Activated CD8-positive, alpha-beta T cell treated with anti-CD3 and anti-CD28 coated beads for 36 hours (primary cell): Measurements from ENCODE around the gene ALOX15. TPM values are rescaled to one million over a fixed set of nuclear protein-coding genes. Genes with fewer than 3 reads are reported as not detected.

Experiments
- ATAC-seq: fragments of 200-7000 bp; cut with Tn5 transposase; one replicate; pipeline ENCODE4 v1.10.0; 2021; ENCODE audit warnings: mild to moderate bottlenecking, moderate library complexity
- CTCF ChIA-PET: fragments of 350-600 bp; sonication (Branson Sonifier 250); formaldehyde crosslinking; loops from one replicate; lab custom pipeline; 2021; ENCODE audit warnings: antibody characterized with exemption; lab: Charles Lee
- POLR2A ChIA-PET: fragments of 350-600 bp; sonication (Branson Sonifier 250); formaldehyde crosslinking; loops from one replicate; lab custom pipeline; 2021; ENCODE audit warnings: antibody characterized with exemption; lab: Charles Lee
- DNase-seq: peaks from one replicate; pipeline ENCODE4 v3.0.0-alpha.2; 2020
- H3K27ac Mint-ChIP-seq: one replicate; pipeline ENCODE4 v1.8.0; 2021; ENCODE audit warnings: mild to moderate bottlenecking, mixed read lengths
- H3K27me3 Mint-ChIP-seq: one replicate; pipeline ENCODE4 v1.8.0; 2021; ENCODE audit warnings: mixed read lengths
- H3K36me3 Mint-ChIP-seq: one replicate; pipeline ENCODE4 v1.8.0; 2021; ENCODE audit warnings: low read depth, mixed read lengths
- H3K4me1 Mint-ChIP-seq: one replicate; pipeline ENCODE4 v1.8.0; 2021; ENCODE audit warnings: low read depth, mixed read lengths
- H3K4me3 Mint-ChIP-seq: one replicate; pipeline ENCODE4 v1.8.0; 2021; ENCODE audit warnings: mild to moderate bottlenecking, moderate library complexity, mixed read lengths
- H3K9me3 Mint-ChIP-seq: one replicate; pipeline ENCODE4 v1.8.0; 2021; ENCODE audit warnings: mixed read lengths
- CTCF ChIP-seq: fragments of 200-600 bp; IDR thresholded peaks from one replicate; pipeline ENCODE4 v1.8.0; 2022; ENCODE audit warnings: antibody characterized with exemption, mild to moderate bottlenecking
- intact Hi-C: fragments of 100-400 bp; cut with micrococcal nuclease; formaldehyde crosslinking; loops from one replicate; pipeline ENCODE4 v1.10.0; 2022
- total RNA-seq, 2 experiments: library from RNA; stranded (reverse); gene quantifications; one replicate each; pipeline ENCODE4 v1.2.3, GENCODE V29; 2021

ALOX15 gene
- total RNA-seq, 2 experiments from 2014 or later, result not detected

DNA sequence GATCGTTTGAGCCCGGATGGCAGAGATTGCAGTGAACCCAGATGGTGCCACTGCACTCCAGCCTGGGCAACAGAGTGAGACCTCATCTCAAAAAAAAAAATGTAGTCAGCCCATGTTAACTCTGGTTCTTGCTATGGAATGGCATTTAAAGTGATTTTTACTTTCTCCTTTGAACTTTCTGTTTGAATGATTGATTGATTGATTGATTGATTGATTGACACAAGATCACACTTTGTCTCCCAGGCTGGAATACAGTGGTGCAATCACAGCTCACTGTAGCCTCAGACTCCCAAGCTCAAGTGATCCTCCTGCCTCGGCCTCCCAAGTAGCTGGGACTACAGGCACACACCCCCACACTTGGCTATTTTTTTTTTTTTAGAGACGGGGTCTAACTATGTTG is 40.2 kb downstream of the ALOX15 start:
- DNase-seq (no peak), ATAC-seq (no peak)
- no peaks in the 10 kb centered on the region for H3K36me3 Mint-ChIP-seq
- intact Hi-C loops, result no loop called here
- H3K27ac Mint-ChIP-seq, result no peak overlapping the region
- CTCF ChIA-PET, result interaction anchor here (1.1 kb wide), 1 partner anchor 34 kb away, joined by 5 read pairs; no protein-coding TSS in a partner anchor
- no peaks in the 10 kb centered on the region for H3K4me1 Mint-ChIP-seq
- H3K9me3 Mint-ChIP-seq, result no peaks in the 10 kb centered on the region
- H3K27me3 Mint-ChIP-seq, result no peaks in the 10 kb centered on the region
- H3K4me3 Mint-ChIP-seq, result no peak overlapping the region
- POLR2A ChIA-PET, result interaction anchor here (0.6 kb wide), 2 partner anchors 102 to 728 kb away, joined by 3 read pairs; no protein-coding TSS in a partner anchor
- TF ChIP-seq CTCF, result no peak

- H3K9me3 Mint-ChIP-seq, result no peaks in the 10 kb centered on the region
- H3K36me3 Mint-ChIP-seq, result no peaks in the 10 kb centered on the region
- TF ChIP-seq CTCF, result no peak
- no peaks in the 10 kb centered on the region for H3K27me3 Mint-ChIP-seq
- POLR2A ChIA-PET, result interaction anchor here (0.6 to 1.1 kb wide), 2 partner anchors 23 to 103 kb away, joined by 3 read pairs; no protein-coding TSS in a partner anchor
- no peak for DNase-seq
- intact Hi-C loops, result no loop called here
- H3K27ac Mint-ChIP-seq, result no peak overlapping the region
- H3K4me1 Mint-ChIP-seq, result no peaks in the 10 kb centered on the region
- CTCF ChIA-PET, result interaction anchor here (1.1 kb wide), 1 partner anchor 34 kb away, joined by 5 read pairs; no protein-coding TSS in a partner anchor
- H3K4me3 Mint-ChIP-seq, result no peak overlapping the region
- ATAC-seq, result no peak
These were observed 40.9 kb downstream of the ALOX15 start for GRCh38 chr17:4600563-4600962.

GRCh38 chr17:4599505-4600281 is 41.8 kb downstream of the ALOX15 start:
- H3K36me3 Mint-ChIP-seq, result no peaks in the 10 kb centered on the region
- H3K27ac Mint-ChIP-seq, result no peak overlapping the region
- peaks cover 3% of the 10 kb centered on the region for H3K27me3 Mint-ChIP-seq
- ChIA-PET POLR2A (interaction anchor here (1.1 kb wide), 1 partner anchor 22 kb away, joined by 3 read pairs; no protein-coding TSS in a partner anchor), CTCF (interaction anchor here (1.2 kb wide), 1 partner anchor 33 kb away, joined by 5 read pairs; no protein-coding TSS in a partner anchor)
- DNase-seq (no peak), ATAC-seq (no peak)
- no peaks in the 10 kb centered on the region for H3K9me3 Mint-ChIP-seq
- intact Hi-C loops, result no loop called here
- H3K4me3 Mint-ChIP-seq, result no peak overlapping the region
- TF ChIP-seq CTCF, result no peak
- peaks cover 4% of the 10 kb centered on the region for H3K4me1 Mint-ChIP-seq

- Mint-ChIP-seq H3K36me3 (no peaks in the 10 kb centered on the region), H3K9me3 (no peaks in the 10 kb centered on the region), H3K4me3 (no peak overlapping the region), H3K27me3 (peaks cover 3% of the 10 kb centered on the region), H3K4me1 (peaks cover 4% of the 10 kb centered on the region), H3K27ac (no peak overlapping the region)
- DNase-seq (no peak), ATAC-seq (no peak)
- intact Hi-C loops, result no loop called here
- POLR2A ChIA-PET, result no interaction called here
- CTCF ChIA-PET, result interaction anchor here (1.2 kb wide), 1 partner anchor 32 kb away, joined by 5 read pairs; no protein-coding TSS in a partner anchor
- TF ChIP-seq CTCF, result no peak
These were observed 42.5 kb downstream of the ALOX15 start for GRCh38 chr17:4598776-4599504.
